MM.1S (cell line): ENCODE measurements around the gene LILRA6.

Source experiments
- CTCF ChIP-seq: fragments of 300-600 bp; sonication (generic); IDR thresholded peaks from 2 replicates; pipeline ENCODE4 v1.5.1; 2016; ENCODE audit warnings: antibody characterized with exemption, low read length, mixed read lengths
- EZH2phosphoT487 ChIP-seq: fragments of 300-600 bp; sonication (generic); IDR thresholded peaks from 2 replicates; pipeline ENCODE4 v1.6.1; 2018; ENCODE audit warnings: antibody characterized with exemption, low read length

DNA sequence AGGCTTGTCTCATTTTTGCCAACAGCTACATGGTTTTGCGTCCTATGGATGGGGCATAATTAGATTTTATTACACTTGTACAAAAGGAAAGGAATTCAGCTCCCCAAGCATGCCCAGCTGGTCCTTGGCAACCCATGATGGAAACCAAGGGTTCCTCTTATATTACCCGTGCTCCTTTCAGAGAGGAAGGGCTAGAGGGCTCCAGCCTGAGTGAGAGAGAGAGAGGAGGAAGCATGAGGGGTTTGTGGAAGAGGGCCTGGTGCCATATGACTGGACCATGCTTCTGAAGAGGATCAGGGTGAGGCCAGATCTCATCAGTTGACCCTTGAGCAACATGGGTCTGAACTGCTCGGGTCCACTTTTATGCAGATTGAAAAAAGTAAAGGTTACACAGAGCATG lies 45.5 kb downstream of the LILRA6 start:
- TF ChIP-seq CTCF, result no peak
- TF ChIP-seq EZH2phosphoT487, result no peak
